Esophagus squamous epithelium (tissue), 5 donors: ENCODE data around the gene PTPN21. TPM values are rescaled to one million over a fixed set of nuclear protein-coding genes. Genes with fewer than 3 reads are reported as not detected.

ENCODE experiments used
- DNase-seq: peaks from one replicate; lab custom pipeline; 2025; lab: John Stamatoyannopoulos, UW
- H3K27ac ChIP-seq, 4 donors: fragments of 200-600 bp; sonication (generic); one replicate each; pipeline ENCODE4 v1.5.1; 2016 to 2019; ENCODE audit warnings: mild to moderate bottlenecking in 1 of 4
- H3K27me3 ChIP-seq, 4 donors: fragments of 200-600 bp; sonication (generic); 1 replicate in 3 of 4; 2 replicates in 1 of 4; pipeline versions ENCODE4 v1.5.1 to v1.6.0; 2017 to 2021; ENCODE audit warnings: antibody characterized with exemption in 1 of 4
- H3K36me3 ChIP-seq, 3 donors: fragments of 200-600 bp; sonication (generic); one replicate each; pipeline ENCODE4 v1.5.1; 2016 to 2019
- H3K4me1 ChIP-seq, 3 donors: fragments of 200-600 bp; sonication (generic); one replicate each; pipeline ENCODE4 v1.5.1; 2017 to 2019
- H3K4me3 ChIP-seq, 4 donors: fragments of 200-600 bp; sonication (generic); 1 replicate in 3 of 4; 2 replicates in 1 of 4; pipeline ENCODE4 v1.5.1; 2016 to 2019; ENCODE audit warnings: mild to moderate bottlenecking in 2 of 4, moderate library complexity in 1 of 4
- H3K9me3 ChIP-seq, 3 donors: fragments of 200-600 bp; sonication (generic); one replicate each; pipeline ENCODE4 v1.5.1; 2016 to 2019
- POLR2A ChIP-seq, 4 donors: fragments of 450-650 bp; IDR thresholded peaks; one replicate each; pipeline ENCODE4 v1.6.1; 2017; ENCODE audit warnings: antibody characterized with exemption in 4 of 4, mild to moderate bottlenecking in 4 of 4, moderate library complexity in 3 of 4
- WGBS, 2 donors: methylation state at CpG; one replicate each; pipeline ENCODE4 v1.1.5; 2018; 5-methylcytosine and 5-hydroxymethylcytosine counted together
- intact Hi-C: fragments of 100-400 bp; cut with DNase I; formaldehyde crosslinking; loops from one replicate; pipeline ENCODE4 v1.15.0; 2022
- total RNA-seq, 4 donors: library from RNA; depleted of rRNA; stranded (reverse); fragments of >200 nt; gene quantifications; one replicate each; pipeline ENCODE4 v1.1.0, GENCODE V29; 2016
- TF ChIP-seq, protein P1 (sequence below), 6 experiments: fragments of 450-650 bp in 4 of 6; fragments of 200-600 bp in 2 of 6; sonication (generic) in 2 of 6; IDR thresholded peaks; one replicate each; pipeline ENCODE4 v1.5.1; 2016 to 2019; ENCODE audit warnings: antibody characterized with exemption in 6 of 6, mild to moderate bottlenecking in 4 of 6, moderate library complexity in 4 of 6
- donor health status: DM: yes; HTN: yes; CAD: no.

PTPN21 gene
- total RNA-seq, 4 donors from 2014 or later = 4.7 to 14.5 (median 6.1) TPM

- intact Hi-C loops = no loop called here
- 91 to 98% methylated on average over 5 of the region's 5 CpGs for WGBS, 2 donors
- Histone ChIP-seq H3K4me3 (no peak overlapping the region), H3K27ac (no peak overlapping the region), H3K9me3 (no peaks in the 10 kb centered on the region), H3K36me3 (peaks cover 0 to 100% (median 6%) of the 10 kb centered on the region in 3 donors), H3K4me1 (peaks cover 0 to 5% (median 0%) of the 10 kb centered on the region in 3 donors), H3K27me3 (no peaks in the 10 kb centered on the region)
- TF ChIP-seq POLR2A (IDR thresholded peaks at IDR 0.05) = no peak
- TF ChIP-seq, protein P1, sequence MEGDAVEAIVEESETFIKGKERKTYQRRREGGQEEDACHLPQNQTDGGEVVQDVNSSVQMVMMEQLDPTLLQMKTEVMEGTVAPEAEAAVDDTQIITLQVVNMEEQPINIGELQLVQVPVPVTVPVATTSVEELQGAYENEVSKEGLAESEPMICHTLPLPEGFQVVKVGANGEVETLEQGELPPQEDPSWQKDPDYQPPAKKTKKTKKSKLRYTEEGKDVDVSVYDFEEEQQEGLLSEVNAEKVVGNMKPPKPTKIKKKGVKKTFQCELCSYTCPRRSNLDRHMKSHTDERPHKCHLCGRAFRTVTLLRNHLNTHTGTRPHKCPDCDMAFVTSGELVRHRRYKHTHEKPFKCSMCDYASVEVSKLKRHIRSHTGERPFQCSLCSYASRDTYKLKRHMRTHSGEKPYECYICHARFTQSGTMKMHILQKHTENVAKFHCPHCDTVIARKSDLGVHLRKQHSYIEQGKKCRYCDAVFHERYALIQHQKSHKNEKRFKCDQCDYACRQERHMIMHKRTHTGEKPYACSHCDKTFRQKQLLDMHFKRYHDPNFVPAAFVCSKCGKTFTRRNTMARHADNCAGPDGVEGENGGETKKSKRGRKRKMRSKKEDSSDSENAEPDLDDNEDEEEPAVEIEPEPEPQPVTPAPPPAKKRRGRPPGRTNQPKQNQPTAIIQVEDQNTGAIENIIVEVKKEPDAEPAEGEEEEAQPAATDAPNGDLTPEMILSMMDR (IDR thresholded peaks at IDR 0.05) = no peak
- no peak for DNase-seq
These were observed 33.3 kb upstream of the PTPN21 start for GRCh38 chr14:88588081-88588480.

DNA sequence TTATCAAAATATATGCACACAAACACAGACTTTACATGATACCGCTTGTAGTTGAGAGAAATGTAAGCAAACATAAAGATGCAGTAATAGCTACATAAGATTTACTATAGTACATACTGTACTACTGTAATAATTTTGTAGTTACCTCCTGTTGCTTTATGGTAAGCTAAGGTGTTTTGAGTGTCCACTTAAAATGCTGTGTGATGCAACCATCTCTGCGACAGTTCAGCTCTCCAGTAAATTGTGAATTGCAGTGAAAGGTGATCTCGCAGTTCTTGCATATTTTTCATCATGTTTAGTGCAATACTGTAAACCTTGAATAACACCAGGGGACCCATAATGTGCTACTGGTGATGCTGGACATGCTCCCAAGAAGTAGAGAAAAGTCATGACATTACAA, 29.6 kb upstream of the PTPN21 start:
- WGBS, 2 donors = 92 to 94% methylated on average over 3 of the region's 3 CpGs
- Histone ChIP-seq H3K27ac (no peak overlapping the region), H3K4me3 (no peak overlapping the region), H3K9me3 (no peaks in the 10 kb centered on the region), H3K36me3 (peaks cover 0 to 100% (median 20%) of the 10 kb centered on the region in 3 donors), H3K4me1 (no peaks in the 10 kb centered on the region), H3K27me3 (no peaks in the 10 kb centered on the region)
- no peak for TF ChIP-seq POLR2A (IDR thresholded peaks at IDR 0.05)
- TF ChIP-seq, protein P1 (IDR thresholded peaks at IDR 0.05) = no peak
- intact Hi-C loops = no loop called here
- DNase-seq = no peak

GRCh38 chr14:88576222-88576621, 21.4 kb upstream of the PTPN21 start:
- H3K9me3 ChIP-seq = no peaks in the 10 kb centered on the region
- no peak for TF ChIP-seq POLR2A (IDR thresholded peaks at IDR 0.05)
- TF ChIP-seq, protein P1 (IDR thresholded peaks at IDR 0.05) = no peak
- WGBS, 2 donors = 91 to 92% methylated on average over 5 of the region's 5 CpGs
- DNase-seq = no peak
- H3K27ac ChIP-seq = no peak overlapping the region
- no peaks in the 10 kb centered on the region for H3K27me3 ChIP-seq
- peaks cover 33 to 100% (median 61%) of the 10 kb centered on the region in 3 donors for H3K36me3 ChIP-seq
- no peak overlapping the region for H3K4me3 ChIP-seq
- intact Hi-C loops = no loop called here
- no peaks in the 10 kb centered on the region for H3K4me1 ChIP-seq

GRCh38 chr14:88572117-88572516, 17.3 kb upstream of the PTPN21 start:
- Histone ChIP-seq H3K27ac (no peak overlapping the region), H3K27me3 (no peaks in the 10 kb centered on the region), H3K9me3 (no peaks in the 10 kb centered on the region), H3K4me1 (no peaks in the 10 kb centered on the region), H3K36me3 (peaks cover 31 to 95% (median 58%) of the 10 kb centered on the region in 3 donors), H3K4me3 (no peak overlapping the region)
- intact Hi-C loops = no loop called here
- 97 to 98% methylated on average over 4 of the region's 4 CpGs for WGBS, 2 donors
- TF ChIP-seq, protein P1 (IDR thresholded peaks at IDR 0.05) = no peak
- TF ChIP-seq POLR2A (IDR thresholded peaks at IDR 0.05) = no peak
- no peak for DNase-seq

GRCh38 chr14:88568196-88568595, 13.4 kb upstream of the PTPN21 start:
- intact Hi-C loops = no loop called here

More at GRCh38 chr14:88568196-88568595, 13.4 kb upstream of the PTPN21 start:
- DNase-seq = no peak
- Histone ChIP-seq H3K4me3 (no peak overlapping the region), H3K9me3 (no peaks in the 10 kb centered on the region), H3K27ac (no peak overlapping the region), H3K4me1 (peaks cover 0 to 24% (median 11%) of the 10 kb centered on the region in 3 donors), H3K36me3 (peaks cover 15 to 64% (median 32%) of the 10 kb centered on the region in 3 donors), H3K27me3 (no peaks in the 10 kb centered on the region)
- 69 to 71% methylated on average over 3 of the region's 3 CpGs for WGBS, 2 donors
- TF ChIP-seq, protein P1 (IDR thresholded peaks at IDR 0.05) = no peak
- no peak for TF ChIP-seq POLR2A (IDR thresholded peaks at IDR 0.05)
